Measurements from ENCODE around the gene SAYSD1. TPM values are rescaled to one million over a fixed set of nuclear protein-coding genes. Genes with fewer than 3 reads are reported as not detected.
A peak's percentile ranks its signal among the peaks of the same experiment; 100 is the strongest.

The SAYSD1 gene
- total and polyA plus RNA-seq, 2 of the 8 experiments (the other 6 are each of a cell fraction or from before 2014, with no cell fraction given) = 6.7 to 7.9 TPM

GRCh38 chr6:39088331-39088730 lies 26.7 kb downstream of the SAYSD1 start:
- Histone ChIP-seq H2AFZ (ENCODE audit: low read length) (no peak overlapping the region), H3K9me3 (ENCODE audit: insufficient read depth in 2 of 2, low read depth in 1 of 2, low read length in 1 of 2) (no peaks in the 10 kb centered on the region), H4K8ac (ENCODE audit: extremely low read depth, insufficient read depth, low read length) (no peak overlapping the region), H2BK5ac (ENCODE audit: low read depth, low read length) (no peak overlapping the region), H4K91ac (replicated peaks; ENCODE audit: insufficient read length, low read length) (no peak overlapping the region), H3K23me2 (ENCODE audit: low read depth, low read length) (no peaks in the 10 kb centered on the region; the same call in 1 of the 2 replicates), H3K4me3 (ENCODE audit: extremely low read depth in 1 of 4, insufficient read depth in 2 of 4, low read depth in 3 of 4, low read length in 4 of 4) (peak overlapping the region in 1 of 4 experiments; percentile 5; a peak in 2 of 8 replicates), H3K56ac (replicated peaks; ENCODE audit: insufficient read length, low read depth, low read length) (no peak overlapping the region), H4K5ac (ENCODE audit: insufficient read length, low read depth, low read length) (no peak overlapping the region), H3K36me3 (ENCODE audit: control insufficient read depth in 2 of 4, insufficient read depth in 4 of 4, low read length in 3 of 4) (no peaks in the 10 kb centered on the region), H2BK15ac (ENCODE audit: low read length) (no peak overlapping the region), H3K9ac (replicated peaks in 1 of 4; ENCODE audit: extremely low read depth in 1 of 4, low read depth in 3 of 4, low read length in 3 of 4) (no peak overlapping the region), H3K79me2 (ENCODE audit: control insufficient read depth in 1 of 2, insufficient read depth in 2 of 2, low read length in 2 of 2) (no peaks in the 10 kb centered on the region), H3K23ac (ENCODE audit: insufficient read length) (no peak overlapping the region), H4K20me1 (replicated peaks in 1 of 2; ENCODE audit: control insufficient read depth in 1 of 2, insufficient read depth in 2 of 2, low read length in 2 of 2) (no peaks in the 10 kb centered on the region), H3K18ac (ENCODE audit: extremely low read depth, low read length) (no peak overlapping the region), H2BK20ac (ENCODE audit: low read length) (no peak overlapping the region), H3K27ac (ENCODE audit: low read depth, low read length) (no peak overlapping the region), H3K4ac (replicated peaks; ENCODE audit: insufficient read length, low read depth, low read length) (no peak overlapping the region), H3K4me2 (ENCODE audit: insufficient read depth in 1 of 2, low read depth in 2 of 2, low read length in 2 of 2) (peak overlapping the region; percentile 8 to 45; a peak in 3 of 4 replicates), H2AK5ac (ENCODE audit: low read depth, low read length) (no peak overlapping the region), H3K4me1 (replicated peaks in 1 of 4; ENCODE audit: control insufficient read depth in 3 of 4, insufficient read depth in 4 of 4, low read length in 3 of 4) (peaks cover 10 to 35% (median 12%) of the 10 kb centered on the region in 4 experiments), H3K27me3 (replicated peaks in 1 of 4; ENCODE audit: control insufficient read depth in 3 of 4, extremely low read depth in 1 of 4, insufficient read depth in 3 of 4, low read length in 3 of 4) (no peaks in the 10 kb centered on the region), H3K14ac (ENCODE audit: insufficient read length) (no peak overlapping the region), H2BK120ac (replicated peaks; ENCODE audit: low read depth, low read length) (no peak overlapping the region), H2BK12ac (ENCODE audit: low read depth, low read length) (no peak overlapping the region), H3K79me1 (ENCODE audit: low read depth, low read length) (no peaks in the 10 kb centered on the region)
- 18% methylated on average over 4 of the region's 4 CpGs; no CpG with 5 or more reads in 1 of the 2 experiments for WGBS, 2 experiments (ENCODE audit: extremely low coverage in 1 of 2, insufficient coverage in 1 of 2, insufficient read length in 1 of 2, insufficient replicate concordance in 2 of 2, low coverage in 1 of 2, low lambda C conversion rate in 2 of 2, missing lambda C conversion rate in 1 of 2)
- DNase-seq (ENCODE audit: low read depth in 1 of 2, low spot score in 2 of 2) (peak in 1 of 2 experiments; percentile 50), FAIRE-seq (peak; percentile 97)
- POLR2A ChIA-PET (ENCODE audit: partially characterized antibody) = interaction anchor here (0.9 kb wide), 1 partner anchor 38 kb away, joined by 3 read pairs; no protein-coding TSS in a partner anchor
- CTCF ChIA-PET (ENCODE audit: partially characterized antibody) = interaction anchor here (0.6 to 12.5 kb wide), 40 partner anchors 13 to 242 kb away, joined by 3 to 153 read pairs (median 4); no protein-coding TSS in a partner anchor
- peak; percentile 84 for TF ChIP-seq TEAD4 (IDR thresholded peaks at IDR 0.05; ENCODE audit: low read depth, low read length)
- TF ChIP-seq SP2 (IDR thresholded peaks at IDR 0.05; ENCODE audit: low read length) = no peak
- TF ChIP-seq SAP30 (IDR thresholded peaks at IDR 0.05; ENCODE audit: insufficient read depth, insufficient replicate concordance, low read length) = peak; percentile 48
- no peak for TF ChIP-seq EZH2 (IDR thresholded peaks at IDR 0.05; ENCODE audit: low read depth, low read length, severe bottlenecking)
- TF ChIP-seq MAX (IDR thresholded peaks at IDR 0.05) = peak; percentile 45
- TF ChIP-seq SIN3A (conservative IDR thresholded peaks at IDR 0.05 in 1 of 2, IDR thresholded peaks at IDR 0.05 in 1 of 2; ENCODE audit: low read depth in 1 of 2, low read length in 2 of 2) = peak; percentile 95 to 99
- no peak for TF ChIP-seq RXRA (IDR thresholded peaks at IDR 0.05; ENCODE audit: insufficient read depth, low read depth, low read length)
- 0 out of 2 replicates have a peak, but pooled peaks have one; percentile 84 for TF ChIP-seq TCF12 (IDR thresholded peaks at IDR 0.05; ENCODE audit: low read depth, low read length)
- TF ChIP-seq HDAC2 (IDR thresholded peaks at IDR 0.05; ENCODE audit: borderline replicate concordance in 1 of 2, low read depth in 2 of 2, low read length in 2 of 2) = 0 out of 4 replicates have a peak, but pooled peaks of 1 of the 2 experiments have one; percentile 16
- peak; percentile 61 to 74 for TF ChIP-seq RAD21 (IDR thresholded peaks at IDR 0.05 in 1 of 2, conservative IDR thresholded peaks at IDR 0.05 in 1 of 2; ENCODE audit: low read depth in 2 of 2, low read length in 2 of 2)

Measured in H1 (cell line).